GM21526 (cell line): ENCODE results near the gene ESYT2.

Experiments used
- ATAC-seq: cut with Tn5 transposase; IDR thresholded peaks from one replicate; pipeline ENCODE4 v1.9.1; 2021; ENCODE audit warnings: moderate library complexity; ENCODE audit not compliant: unreplicated experiment, low FRiP score

ESYT2 gene

DNA sequence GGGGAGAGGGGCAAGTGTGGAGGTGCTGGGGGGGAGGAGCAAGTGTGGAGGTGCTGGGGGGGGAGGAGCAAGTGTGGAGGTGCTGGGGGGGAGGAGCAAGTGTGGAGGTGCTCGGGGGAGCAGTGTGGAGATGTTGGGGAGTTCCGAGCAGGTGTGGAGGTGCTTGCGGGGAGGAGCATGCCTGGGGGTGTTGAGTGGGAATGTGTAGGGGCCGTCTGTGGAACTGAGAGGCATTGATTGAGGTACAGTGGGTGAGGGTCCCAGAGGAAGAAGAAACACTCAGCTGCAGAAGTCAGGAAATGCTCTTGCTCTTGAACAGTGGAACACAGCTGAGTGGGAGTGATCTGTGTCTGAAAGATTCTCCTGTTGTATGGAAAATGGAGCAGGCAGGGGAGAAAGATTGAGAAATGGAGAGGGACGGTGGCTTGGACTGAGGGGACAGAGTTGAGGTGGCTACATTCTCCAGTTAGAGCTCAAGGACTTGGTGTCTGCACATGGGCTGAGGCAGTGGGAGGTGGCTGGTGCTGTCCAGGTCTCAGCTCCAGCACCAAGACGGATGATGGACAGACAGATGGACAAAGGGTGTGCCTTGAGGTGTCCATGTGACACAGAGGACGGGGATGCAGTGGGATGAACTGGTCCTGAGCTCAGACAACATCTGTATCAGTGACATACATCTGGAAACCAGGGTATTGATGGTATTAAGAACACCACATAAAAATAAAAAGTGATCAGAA lies 99.5 kb downstream of the ESYT2 start:
- no peak for ATAC-seq

DNA sequence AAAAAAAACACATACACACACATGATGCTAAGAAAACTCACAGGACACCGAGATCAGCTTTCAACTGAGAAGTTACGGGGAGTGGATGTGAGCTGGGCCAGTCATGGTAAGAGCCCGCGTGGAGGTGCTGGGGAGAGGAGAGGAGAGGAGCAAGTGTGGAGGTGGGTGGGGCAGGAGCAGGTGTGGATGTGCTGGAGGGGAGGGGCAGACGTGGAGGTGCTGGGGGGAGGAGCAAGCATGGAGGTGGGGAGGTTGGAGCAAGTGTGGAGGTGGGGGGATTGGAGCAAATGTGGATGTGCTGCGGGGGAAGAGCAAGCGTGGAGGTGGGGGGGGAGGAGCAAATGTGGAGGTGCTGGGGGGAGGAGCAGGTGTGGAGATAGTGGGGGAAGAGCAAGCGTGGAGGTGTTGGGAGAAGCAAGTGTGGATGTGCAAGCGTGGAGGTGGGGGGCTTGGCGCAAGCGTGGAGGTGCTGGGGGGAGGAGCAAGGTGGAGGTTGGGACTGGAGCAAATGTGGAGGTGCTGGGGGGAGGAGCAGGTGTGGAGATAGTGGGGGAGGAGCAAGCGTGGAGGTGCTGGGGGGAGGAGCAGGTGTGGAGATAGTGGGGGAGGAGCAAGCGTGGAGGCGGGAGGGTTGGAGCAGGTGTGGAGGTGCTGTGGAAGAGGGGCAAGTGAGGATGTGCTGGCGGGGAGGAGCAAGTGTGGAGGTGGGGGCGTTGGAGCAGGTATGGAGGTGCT lies 100.2 kb downstream of the ESYT2 start:
- no peak for ATAC-seq

DNA sequence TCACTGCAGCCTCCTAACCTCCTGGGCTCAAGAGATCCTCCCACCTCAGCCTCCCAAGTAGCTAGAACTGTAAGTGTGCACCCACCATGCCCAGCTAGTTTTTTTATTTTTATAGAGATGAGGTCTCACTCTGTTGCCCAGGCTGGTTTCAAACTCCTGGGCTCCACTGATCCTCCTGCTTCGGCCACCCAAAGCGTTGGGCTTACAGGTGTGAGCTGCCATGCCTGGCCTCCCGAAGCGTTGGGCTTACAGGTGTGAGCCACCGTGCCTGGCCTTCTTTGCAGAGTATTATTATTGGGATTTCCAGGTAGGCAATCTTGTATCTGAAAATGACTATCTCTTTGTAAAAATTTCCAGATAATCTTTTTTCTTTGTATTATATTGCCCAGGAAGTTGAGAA lies 101.6 kb downstream of the ESYT2 start:
- ATAC-seq, result no peak

GRCh38 chr7:158726277-158726807 lies 103.0 kb downstream of the ESYT2 start:
- no peak for ATAC-seq

DNA sequence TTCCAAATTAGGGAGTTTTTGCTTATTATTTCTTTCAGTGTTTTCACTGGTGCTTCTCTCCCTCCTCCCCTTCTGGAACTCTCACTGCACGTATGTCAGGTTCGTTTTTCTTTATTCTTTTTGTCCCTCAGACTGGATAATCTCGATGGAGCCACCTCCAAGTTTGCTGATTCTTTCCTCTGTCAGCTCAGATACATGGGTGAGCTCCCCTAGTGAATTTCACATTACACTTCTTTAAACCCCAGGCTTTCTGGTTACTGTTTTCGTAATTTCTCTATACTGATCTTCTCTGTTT lies 103.9 kb downstream of the ESYT2 start:
- ATAC-seq, result no peak

DNA sequence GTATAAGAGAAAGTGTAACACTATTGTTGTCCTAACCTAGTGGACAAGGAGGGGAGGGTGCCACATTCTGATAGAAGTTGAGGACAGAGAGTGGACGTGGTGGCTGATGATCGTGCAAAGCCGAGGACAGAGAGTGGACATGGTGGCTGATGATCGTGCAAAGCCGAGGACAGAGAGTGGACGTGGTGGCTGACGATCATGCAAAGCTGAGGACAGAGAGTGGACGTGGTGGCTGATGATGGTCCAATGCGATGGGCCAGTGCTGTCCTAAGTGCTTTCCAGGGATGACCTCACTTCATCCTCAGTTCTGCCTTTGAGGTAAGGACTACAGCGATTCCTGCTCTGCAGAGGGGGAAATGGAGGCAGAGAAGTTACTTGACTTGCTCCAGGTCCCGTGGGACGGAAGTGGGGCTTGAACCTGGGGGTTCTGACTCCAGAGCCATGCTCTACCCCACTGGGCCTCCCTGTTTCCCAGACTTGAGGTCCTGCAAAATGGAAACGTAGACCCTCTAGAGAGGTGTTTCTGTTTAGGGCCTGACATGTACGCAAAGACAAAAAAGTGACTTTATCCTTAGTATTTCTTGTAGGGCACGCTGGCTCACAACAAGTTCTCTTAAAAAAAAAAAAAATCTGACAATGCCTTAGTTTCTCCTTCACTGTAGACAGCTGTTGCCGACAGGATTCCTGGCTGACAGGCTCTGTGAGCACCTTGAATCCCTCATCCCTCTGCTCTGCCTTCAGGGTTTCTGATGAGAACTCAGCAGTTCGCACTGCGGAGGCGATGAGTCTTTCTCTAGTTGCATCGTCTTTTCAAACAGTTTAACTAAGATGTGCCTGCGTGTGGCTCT lies 104.4 kb downstream of the ESYT2 start:
- no peak for ATAC-seq

DNA sequence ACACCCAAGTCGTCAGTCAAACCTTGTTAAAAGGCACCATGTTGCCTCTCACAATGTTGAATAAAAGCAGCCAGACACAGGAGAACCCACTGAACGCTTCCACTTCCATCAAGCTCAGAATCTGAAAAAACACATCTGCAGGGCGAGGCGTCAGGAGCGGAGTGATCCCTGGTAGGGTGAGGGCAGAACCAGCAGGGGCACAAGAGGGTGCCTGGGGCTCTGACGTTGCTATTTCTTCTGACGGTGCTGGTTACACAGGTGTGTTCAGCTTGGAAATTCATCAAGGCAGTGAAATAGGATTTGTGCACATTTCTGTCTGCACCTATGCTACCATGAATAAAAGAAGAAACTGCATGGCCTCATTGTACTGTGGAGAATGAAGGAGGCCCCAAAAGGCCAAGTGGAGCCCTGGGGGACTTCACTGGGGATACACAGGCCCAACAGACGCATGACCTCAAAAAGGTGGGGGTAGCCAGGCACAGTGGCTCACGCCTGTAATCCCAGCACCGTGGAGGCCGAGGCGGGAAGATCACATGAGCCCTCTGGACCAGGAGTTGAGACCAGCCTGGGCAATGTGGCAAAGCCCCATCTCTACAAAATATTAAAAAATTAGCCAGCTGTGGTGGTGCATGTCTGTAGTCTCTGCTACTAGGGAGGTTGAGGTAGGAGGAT lies 105.5 kb downstream of the ESYT2 start:
- no peak for ATAC-seq

- no peak for ATAC-seq
Measured at GRCh38 chr7:158723266-158723665, 106.0 kb downstream of the ESYT2 start.

- ATAC-seq, result no peak
Measured at GRCh38 chr7:158722574-158723237, 106.6 kb downstream of the ESYT2 start.

DNA sequence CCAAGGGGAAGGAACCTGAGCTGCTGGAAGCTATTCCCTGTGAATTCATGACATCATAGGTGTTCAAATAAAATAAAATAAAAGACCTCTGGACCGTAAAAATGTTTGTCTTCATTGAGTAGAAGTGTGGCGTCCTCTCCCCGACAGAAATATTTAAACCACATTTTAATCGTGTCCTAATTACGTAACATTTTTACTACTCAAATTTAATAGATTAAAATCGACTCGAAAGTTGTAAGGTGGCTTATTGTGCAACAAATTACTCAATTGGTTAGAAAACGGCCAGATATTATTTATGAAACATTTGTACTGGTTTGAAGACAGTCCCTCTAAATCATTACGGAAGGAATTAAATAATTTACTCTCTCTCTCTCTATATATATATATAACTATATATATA lies 109.2 kb downstream of the ESYT2 start:
- no peak for ATAC-seq

DNA sequence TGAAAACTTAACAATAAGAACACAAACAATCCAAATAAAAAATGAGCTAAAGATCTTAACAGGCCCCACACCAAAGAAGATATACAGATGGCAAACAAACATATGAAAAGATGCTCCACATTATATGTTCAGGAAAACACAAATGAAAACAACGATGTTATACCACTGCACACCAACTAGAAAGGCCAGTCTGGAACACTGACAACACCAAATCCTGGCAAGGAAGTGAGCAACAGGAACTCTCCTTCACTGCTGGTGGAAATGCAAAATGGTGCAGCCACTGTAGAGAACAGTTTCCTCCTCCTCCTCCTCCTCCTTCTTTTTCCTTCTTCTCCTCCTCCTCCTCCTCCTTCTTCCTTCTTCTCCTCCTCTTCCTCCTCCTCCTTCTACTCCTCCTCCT lies 112.5 kb downstream of the ESYT2 start:
- no peak for ATAC-seq

DNA sequence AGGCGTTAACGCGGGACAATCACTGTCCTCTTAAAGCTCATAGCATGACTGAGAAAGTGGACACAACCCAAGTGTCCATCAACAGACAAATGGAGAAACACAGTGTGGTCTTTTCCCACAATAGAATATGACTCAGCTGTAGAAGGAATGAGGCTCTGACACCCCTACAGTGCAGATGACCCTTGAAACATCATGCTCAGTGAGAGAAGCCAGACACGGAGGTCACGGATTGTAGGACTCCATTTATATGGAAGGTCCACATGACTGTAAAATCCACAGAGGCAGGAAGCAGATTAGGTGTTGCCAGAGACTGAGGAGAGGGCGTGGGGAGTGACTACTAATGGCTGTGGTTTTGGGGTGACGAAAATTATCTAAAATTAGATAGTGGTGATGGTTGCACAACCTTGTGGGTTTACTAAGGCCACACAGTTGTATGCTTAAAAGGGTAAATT lies 118.6 kb downstream of the ESYT2 start:
- ATAC-seq, result no peak

DNA sequence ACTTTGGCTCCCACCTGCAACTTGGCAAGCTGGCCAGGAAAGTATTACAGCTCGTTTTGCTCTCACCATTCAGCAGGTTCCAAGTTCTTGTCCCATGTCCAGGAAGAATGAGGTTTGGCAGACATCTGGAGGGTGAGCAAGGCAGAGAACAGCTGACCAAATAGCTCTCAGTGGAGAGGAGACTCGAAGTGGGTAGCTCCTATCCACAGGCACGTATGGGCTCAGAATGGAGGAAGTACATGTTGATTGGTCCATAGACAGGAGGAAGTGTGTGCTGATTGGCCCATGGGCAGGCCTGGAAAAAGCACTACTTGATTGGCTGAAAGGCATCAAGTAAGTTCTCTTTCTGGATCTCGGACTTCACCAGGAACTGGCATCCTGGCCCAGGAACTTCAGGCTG lies 121.7 kb downstream of the ESYT2 start:
- ATAC-seq, result no peak

DNA sequence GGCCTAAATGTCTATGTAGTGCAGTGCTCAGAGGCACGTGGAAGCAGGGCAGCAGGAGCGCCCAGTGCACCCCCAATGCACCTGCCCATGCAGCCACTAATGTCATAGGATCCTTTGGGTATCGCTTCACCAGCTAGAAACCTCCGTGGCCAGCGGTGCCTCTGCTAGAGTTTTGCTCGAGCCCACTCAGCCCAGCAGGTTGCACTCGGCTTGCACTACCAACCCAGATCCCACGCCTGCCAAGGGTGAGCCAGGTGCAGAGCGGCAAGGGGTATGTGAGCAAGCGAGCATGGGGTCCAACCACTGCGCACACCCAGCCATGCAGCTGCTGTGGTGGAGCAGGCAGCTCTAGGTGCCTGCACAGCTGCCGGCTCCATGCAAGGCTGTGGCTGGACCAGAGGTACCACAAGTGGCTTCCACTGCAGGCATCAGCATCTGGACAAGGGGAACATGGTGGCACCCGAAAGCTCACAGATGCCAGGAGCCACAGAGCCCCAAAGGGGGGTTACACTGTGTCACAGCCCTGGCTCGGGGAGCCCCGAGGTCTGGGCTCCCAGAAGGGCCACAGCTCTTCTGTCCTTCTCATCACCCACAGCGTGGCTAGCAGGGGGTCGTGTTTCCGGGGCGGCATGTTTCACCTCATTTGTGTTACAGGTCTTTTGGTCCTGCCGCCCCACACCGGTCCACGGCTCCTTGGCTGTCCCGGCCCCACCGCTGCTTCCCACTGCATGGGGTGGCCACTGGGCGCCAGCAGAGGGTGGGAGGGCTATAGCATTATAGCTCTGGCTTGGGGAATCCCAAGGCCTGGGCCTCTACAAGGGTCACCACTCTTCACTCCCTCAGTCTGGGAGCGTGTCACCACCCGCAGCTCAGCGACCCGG lies 122.4 kb downstream of the ESYT2 start:
- no peak for ATAC-seq

DNA sequence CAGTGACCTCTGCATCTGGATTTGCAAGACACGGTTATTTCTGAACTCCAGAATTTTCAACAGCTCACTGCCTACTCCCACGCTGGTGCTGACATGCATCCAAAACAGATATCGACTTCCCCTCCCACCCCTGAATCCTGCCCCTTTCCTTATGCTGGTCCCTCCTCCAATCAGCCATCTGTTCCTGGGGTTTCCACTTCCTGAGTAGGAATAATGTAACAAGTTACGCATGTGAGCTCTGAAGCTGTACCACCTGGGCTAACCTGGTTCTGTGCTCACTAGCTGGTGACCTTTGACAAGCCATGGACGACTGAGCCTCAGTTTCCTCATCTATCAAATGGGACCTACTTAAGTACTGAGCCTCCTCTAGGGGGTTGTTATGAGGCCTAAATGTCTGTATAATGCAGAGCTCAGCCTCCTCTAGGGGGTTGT lies 123.0 kb downstream of the ESYT2 start:
- no peak for ATAC-seq

GRCh38 chr7:158705234-158705850 lies 124.0 kb downstream of the ESYT2 start:
- no peak for ATAC-seq

- ATAC-seq, result peak; percentile 98
Measured at GRCh38 chr7:158704524-158705233, 124.6 kb downstream of the ESYT2 start, which contains the start of gene NCAPG2. Gene NCAPG2, minus strand, starts transcription at chr7:158704804. Its CDS starts 2,905 bp downstream, at chr7:158701899.
